ENCODE results near the gene GTF2B. TPM values are rescaled to one million over a fixed set of nuclear protein-coding genes. Genes with fewer than 3 reads are reported as not detected.
"Not testable (repeated sequence)": the region's sequence is repeated elsewhere in the genome, so short reads cannot be mapped to it uniquely, and the experiment has no call there.

Gene GTF2B, protein sequence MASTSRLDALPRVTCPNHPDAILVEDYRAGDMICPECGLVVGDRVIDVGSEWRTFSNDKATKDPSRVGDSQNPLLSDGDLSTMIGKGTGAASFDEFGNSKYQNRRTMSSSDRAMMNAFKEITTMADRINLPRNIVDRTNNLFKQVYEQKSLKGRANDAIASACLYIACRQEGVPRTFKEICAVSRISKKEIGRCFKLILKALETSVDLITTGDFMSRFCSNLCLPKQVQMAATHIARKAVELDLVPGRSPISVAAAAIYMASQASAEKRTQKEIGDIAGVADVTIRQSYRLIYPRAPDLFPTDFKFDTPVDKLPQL
- 45.5 and 49.1 TPM in 2 replicates for total RNA-seq

DNA sequence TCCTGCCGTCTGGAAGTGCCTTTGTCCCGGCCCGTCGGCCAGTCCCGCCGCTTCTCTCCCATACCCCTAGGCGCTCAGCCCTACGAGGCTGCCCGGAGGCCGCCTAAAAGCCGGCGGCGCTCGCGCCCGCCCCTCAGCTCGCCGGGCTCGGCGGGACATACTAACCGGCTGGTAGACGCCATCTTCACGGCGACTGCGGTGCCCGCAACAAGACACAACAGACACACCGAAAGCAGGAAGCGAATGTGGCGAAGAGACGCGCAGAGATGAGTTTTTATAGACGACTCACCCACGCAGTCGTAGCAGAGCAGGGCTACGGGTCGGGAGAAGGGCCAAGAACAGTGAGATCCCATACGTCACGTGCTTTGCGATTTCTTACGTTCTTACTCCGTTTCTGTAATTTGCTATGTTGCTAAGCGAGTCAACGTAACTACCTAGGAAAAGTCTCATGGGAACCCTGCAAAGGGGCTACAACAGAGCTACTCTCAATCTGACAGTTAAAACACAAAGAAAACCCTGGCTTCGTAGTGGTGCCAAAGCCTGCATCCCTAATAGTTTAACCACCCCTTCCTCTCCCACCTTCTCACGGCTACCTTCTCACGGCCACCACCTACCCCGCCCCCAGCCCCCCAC, at the start of gene GTF2B:
GTF2B (minus strand) TSS at position 250 of the 633 bp plus-strand sequence; CDS start at position 182, 68 bp downstream.
- intact Hi-C loops (cut with micrococcal nuclease): loop anchor here (1.0 to 10.0 kb wide), 6 partner anchors 24 to 1977 kb away; partner anchors contain the start of genes HS2ST1, KYAT3, PKN2 and RBMXL1
- Mint-ChIP-seq H3K27me3 (ENCODE audit: insufficient read depth) (no peaks in the 10 kb centered on the region), H3K4me1 (ENCODE audit: low read depth) (peaks cover 49% of the 10 kb centered on the region), H3K4me3 (peak within 1 kb of the TSS; percentile 92), H3K36me3 (ENCODE audit: low read depth) (peaks cover 13% of the 10 kb centered on the region), H3K9me3 (peaks cover 3% of the 10 kb centered on the region), H3K27ac (peak within 1 kb of the TSS; percentile 95)
- peak; percentile 92 for DNase-seq (ENCODE audit: low spot score)

DNA sequence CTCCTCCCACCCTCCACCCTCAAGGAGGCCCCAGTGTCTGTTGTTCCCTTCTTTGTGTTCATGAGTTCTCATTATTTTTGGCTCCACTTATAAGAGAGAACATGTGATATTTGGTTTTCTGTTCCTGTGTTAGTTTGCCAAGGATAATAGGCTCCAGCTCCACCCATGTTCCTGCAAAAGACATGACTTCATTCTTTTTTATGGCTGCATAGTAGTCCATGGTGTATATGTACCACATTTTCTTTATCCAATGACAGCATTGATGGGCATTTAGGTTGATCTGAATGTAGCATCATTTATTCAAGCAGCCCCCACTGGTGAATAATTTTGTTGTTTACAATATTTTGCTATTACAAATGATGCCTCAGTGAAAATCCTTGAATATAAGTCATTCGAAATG, 47.2 kb upstream of the GTF2B start:
- intact Hi-C loops (cut with micrococcal nuclease): loop anchor here (5.0 kb wide), 1 partner anchor 136 kb away; no protein-coding TSS in a partner anchor
- H3K4me1 Mint-ChIP-seq (ENCODE audit: low read depth); H3K4me3 Mint-ChIP-seq; DNase-seq (ENCODE audit: low spot score); H3K27me3 Mint-ChIP-seq (ENCODE audit: insufficient read depth); H3K9me3 Mint-ChIP-seq; H3K27ac Mint-ChIP-seq: not testable (repeated sequence)
- peaks cover 61% of the 10 kb centered on the region for H3K36me3 Mint-ChIP-seq (ENCODE audit: low read depth)

DNA sequence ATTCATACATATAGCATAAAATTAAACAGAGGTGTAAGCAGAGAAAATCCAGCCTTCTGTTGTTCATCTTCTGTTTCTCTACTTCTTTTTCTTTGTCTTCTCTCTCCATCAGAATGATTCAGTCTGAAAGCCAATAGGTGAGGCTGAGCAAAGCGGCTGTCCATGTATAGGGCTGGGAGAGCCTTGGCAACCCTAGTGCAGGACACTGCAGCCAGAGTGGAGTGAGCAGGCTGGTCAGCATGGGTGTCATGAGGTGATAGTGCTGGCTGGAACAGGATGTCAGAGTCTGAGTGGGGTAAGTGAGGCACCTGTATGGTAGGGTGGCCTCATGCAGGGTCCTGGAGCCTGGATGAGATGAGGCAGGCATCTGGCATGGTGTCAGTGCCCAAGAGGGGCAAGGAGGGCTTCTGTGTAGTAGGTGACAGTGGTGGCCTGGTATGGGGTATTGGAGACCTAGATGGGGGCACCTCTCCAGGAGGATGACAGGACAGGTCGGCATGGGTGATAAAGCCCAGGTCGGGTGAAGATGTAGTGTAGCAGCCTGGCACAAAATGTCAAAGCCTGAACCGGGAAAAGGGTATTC, 45.5 kb upstream of the GTF2B start:
- no peak overlapping the region for H3K4me3 Mint-ChIP-seq
- no peaks in the 10 kb centered on the region for H3K9me3 Mint-ChIP-seq
- H3K27ac Mint-ChIP-seq: no peak overlapping the region
- no peaks in the 10 kb centered on the region for H3K27me3 Mint-ChIP-seq (ENCODE audit: insufficient read depth)
- H3K4me1 Mint-ChIP-seq (ENCODE audit: low read depth): no peaks in the 10 kb centered on the region
- peaks cover 59% of the 10 kb centered on the region for H3K36me3 Mint-ChIP-seq (ENCODE audit: low read depth)
- DNase-seq (ENCODE audit: low spot score): no peak
- intact Hi-C loops (cut with micrococcal nuclease): loop anchor here (1.0 to 5.0 kb wide), 3 partner anchors 135 to 518 kb away; no protein-coding TSS in a partner anchor

DNA sequence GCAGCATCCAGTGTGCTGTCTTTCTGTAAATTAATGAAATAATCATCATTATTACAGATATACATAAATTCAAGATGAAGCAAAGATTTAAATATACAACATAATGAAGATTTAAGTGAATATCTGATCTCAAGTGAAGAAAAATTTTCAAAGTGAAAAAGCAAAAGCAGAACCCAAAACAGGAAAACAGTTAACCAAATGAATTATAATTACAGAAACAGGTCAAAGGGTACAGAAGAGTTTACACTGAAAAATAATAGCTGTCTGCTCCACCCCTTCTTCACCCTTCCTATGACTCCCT, 44.8 kb upstream of the GTF2B start:
- H3K4me3 Mint-ChIP-seq: no peak overlapping the region
- DNase-seq (ENCODE audit: low spot score): no peak
- no peaks in the 10 kb centered on the region for H3K27me3 Mint-ChIP-seq (ENCODE audit: insufficient read depth)
- H3K27ac Mint-ChIP-seq: no peak overlapping the region
- no peaks in the 10 kb centered on the region for H3K4me1 Mint-ChIP-seq (ENCODE audit: low read depth)
- H3K36me3 Mint-ChIP-seq (ENCODE audit: low read depth): peaks cover 56% of the 10 kb centered on the region
- intact Hi-C loops (cut with micrococcal nuclease): loop anchor here (1.0 to 5.0 kb wide), 3 partner anchors 134 to 519 kb away; no protein-coding TSS in a partner anchor
- H3K9me3 Mint-ChIP-seq: no peaks in the 10 kb centered on the region

DNA sequence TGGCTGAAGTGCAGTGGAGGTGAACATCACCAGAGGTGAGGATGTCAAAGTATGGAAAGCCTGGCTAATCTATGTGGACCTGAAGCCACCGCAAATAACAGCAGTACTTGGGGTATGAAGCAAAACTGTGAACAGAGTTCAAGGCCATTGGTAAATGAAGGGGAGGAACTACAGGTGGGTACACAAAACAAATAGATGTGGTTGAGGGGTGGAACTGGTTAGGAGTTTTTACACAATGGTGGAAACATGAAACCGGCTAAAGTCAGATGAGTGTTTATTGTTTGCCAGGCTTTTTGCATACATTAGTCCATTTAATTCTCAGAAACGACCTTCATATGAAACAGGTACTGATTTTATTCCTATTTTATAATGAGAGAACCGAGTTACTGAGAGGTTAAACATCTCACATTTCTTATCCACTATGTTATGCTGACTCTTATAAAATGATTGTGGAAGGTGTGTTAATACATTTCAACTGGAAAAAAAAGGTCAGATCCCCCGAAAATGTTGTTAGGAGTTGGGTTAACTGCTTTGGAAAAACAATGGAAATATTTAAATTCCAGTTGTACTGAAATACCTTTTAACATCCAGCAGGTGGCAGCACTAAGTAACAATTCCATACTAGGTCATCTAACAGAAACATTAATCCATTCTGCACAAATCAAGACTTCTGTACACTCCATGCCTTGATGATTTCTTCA, 44.3 kb upstream of the GTF2B start:
- peaks cover 54% of the 10 kb centered on the region for H3K36me3 Mint-ChIP-seq (ENCODE audit: low read depth)
- H3K9me3 Mint-ChIP-seq: no peaks in the 10 kb centered on the region
- no peak overlapping the region for H3K4me3 Mint-ChIP-seq
- H3K27ac Mint-ChIP-seq: no peak overlapping the region
- H3K27me3 Mint-ChIP-seq (ENCODE audit: insufficient read depth): no peaks in the 10 kb centered on the region
- intact Hi-C loops (cut with micrococcal nuclease): loop anchor here (1.0 to 5.0 kb wide), 3 partner anchors 133 to 520 kb away; no protein-coding TSS in a partner anchor
- H3K4me1 Mint-ChIP-seq (ENCODE audit: low read depth): no peaks in the 10 kb centered on the region
- no peak for DNase-seq (ENCODE audit: low spot score)

DNA sequence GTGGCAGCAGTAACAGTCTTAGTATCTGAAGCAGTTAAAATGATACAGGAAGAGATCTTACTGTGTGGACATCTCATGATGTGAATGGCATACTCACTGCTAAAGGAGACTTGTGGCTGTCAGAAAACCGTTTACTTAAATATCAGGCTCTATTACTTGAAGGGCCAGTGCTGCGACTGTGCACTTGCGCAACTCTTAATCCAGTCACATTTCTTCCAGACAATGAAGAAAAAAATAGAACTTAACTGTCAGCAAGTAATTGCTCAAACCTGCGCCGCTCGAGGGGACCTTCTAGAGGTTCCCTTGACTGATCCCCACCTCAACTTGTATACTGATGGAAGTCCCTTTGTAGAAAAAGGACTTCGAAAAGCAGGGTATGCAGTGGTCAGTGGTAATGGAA, 38.8 kb upstream of the GTF2B start:
- peaks cover 46% of the 10 kb centered on the region for H3K36me3 Mint-ChIP-seq (ENCODE audit: low read depth)
- H3K9me3 Mint-ChIP-seq; DNase-seq (ENCODE audit: low spot score); H3K4me1 Mint-ChIP-seq (ENCODE audit: low read depth); intact Hi-C loops (cut with micrococcal nuclease); H3K27me3 Mint-ChIP-seq (ENCODE audit: insufficient read depth); H3K4me3 Mint-ChIP-seq; H3K27ac Mint-ChIP-seq: not testable (repeated sequence)

DNA sequence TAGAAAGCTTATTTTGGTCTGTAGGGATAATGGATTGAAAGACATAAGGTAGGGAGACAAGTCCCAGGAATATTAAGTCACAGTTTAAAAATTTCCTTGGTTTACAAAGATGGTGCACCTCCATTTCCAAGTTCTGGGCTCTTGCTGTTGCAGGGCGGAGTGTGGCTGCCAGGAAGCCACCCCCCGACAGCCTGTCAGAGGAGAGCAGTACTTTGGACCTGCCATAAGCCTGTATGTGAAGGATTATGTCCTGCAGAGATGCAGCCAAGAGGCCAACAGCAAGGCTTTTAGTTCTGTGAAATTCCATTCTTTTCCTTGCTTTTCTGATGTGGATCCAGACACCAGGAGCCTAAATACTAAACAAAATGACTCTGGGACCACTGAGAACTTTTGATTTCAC, 31.9 kb upstream of the GTF2B start:
- no peaks in the 10 kb centered on the region for H3K4me1 Mint-ChIP-seq (ENCODE audit: low read depth)
- no peaks in the 10 kb centered on the region for H3K27me3 Mint-ChIP-seq (ENCODE audit: insufficient read depth)
- H3K9me3 Mint-ChIP-seq: peaks cover 10% of the 10 kb centered on the region
- peaks cover 66% of the 10 kb centered on the region for H3K36me3 Mint-ChIP-seq (ENCODE audit: low read depth)
- H3K4me3 Mint-ChIP-seq: no peak overlapping the region
- intact Hi-C loops (cut with micrococcal nuclease): no loop called here
- no peak overlapping the region for H3K27ac Mint-ChIP-seq
- DNase-seq (ENCODE audit: low spot score): no peak

DNA sequence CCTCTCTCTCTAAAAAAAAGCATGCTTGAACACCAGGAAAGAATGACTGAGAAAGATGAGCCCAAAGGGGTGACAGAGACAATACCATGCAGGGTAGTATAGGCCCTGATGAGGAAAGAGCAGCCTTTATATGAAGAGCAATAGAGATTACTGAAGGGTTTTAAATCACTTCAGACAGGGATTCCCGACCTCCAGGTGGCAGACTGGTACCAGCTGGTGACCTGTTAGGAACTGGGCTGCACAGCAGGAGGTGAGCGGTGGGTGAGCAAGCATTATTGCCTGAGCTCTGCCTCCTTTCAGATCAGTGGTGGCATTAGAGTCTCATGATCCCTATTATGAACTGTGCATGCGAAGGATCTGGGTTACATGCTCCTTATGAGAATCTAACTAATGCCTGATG, 30.8 kb upstream of the GTF2B start:
- DNase-seq (ENCODE audit: low spot score): no peak
- H3K9me3 Mint-ChIP-seq: peaks cover 20% of the 10 kb centered on the region
- H3K4me1 Mint-ChIP-seq (ENCODE audit: low read depth): peaks cover under 1% of the 10 kb centered on the region
- no peaks in the 10 kb centered on the region for H3K27me3 Mint-ChIP-seq (ENCODE audit: insufficient read depth)
- intact Hi-C loops (cut with micrococcal nuclease): no loop called here
- no peak overlapping the region for H3K4me3 Mint-ChIP-seq
- no peak overlapping the region for H3K27ac Mint-ChIP-seq
- peaks cover 64% of the 10 kb centered on the region for H3K36me3 Mint-ChIP-seq (ENCODE audit: low read depth)

DNA sequence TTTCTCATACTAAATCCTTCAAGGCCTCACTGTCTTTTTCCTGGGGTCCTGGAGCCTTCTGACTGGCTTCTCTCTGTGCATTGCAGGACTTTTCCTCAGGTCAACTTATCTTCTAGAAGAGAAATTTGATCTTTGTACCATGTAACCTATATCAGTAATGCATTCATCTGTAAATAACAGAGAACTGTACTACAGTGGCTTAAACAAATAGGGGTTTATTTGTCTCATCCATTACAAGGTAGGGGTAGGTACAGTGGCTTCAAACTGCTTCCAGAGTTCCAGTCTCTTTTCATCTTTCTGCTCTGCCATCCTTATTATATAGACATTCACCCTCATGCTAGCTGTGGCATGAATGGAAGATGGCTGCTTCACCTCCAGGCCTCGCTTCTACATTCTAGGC, 29.5 kb upstream of the GTF2B start:
- H3K27me3 Mint-ChIP-seq (ENCODE audit: insufficient read depth): no peaks in the 10 kb centered on the region

DNA sequence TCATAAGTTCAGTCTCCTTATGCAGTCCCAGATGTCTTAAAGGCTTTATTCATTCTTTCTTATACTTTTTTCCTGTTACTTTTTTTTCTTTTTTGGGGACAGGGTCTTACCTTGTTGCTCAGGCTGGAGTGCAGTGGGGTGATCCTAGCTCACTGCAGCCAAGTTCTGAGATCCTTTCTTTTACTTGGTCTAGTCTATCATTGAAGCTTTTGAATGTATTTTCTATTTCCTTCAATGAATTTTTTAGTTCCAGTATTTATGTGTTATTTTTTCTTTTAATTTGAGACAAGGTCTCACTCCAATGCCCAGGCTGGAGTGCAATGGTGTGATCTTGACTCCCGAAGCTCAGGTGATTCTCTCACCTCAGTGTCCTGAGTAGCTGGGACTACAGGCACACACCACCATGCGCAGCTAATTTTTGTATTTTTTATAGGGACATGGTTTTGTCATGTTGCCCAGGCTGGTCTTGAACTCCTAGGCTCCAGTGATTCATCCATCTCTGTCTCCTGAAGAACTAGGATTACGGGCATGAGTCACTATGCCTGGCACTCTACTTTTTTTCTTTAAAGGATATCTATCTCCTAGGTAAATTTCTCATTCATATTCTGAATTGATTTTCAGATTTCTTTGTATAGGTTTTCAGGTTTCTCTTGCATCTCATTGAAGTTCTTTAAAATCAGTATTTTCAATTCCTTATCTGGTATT, 26.1 kb upstream of the GTF2B start:
- Mint-ChIP-seq H3K9me3 (peaks cover 47% of the 10 kb centered on the region), H3K4me3 (no peak overlapping the region), H3K27me3 (ENCODE audit: insufficient read depth) (peaks cover 1% of the 10 kb centered on the region), H3K36me3 (ENCODE audit: low read depth) (peaks cover 52% of the 10 kb centered on the region), H3K4me1 (ENCODE audit: low read depth) (peaks cover 14% of the 10 kb centered on the region), H3K27ac (no peak overlapping the region)
- DNase-seq (ENCODE audit: low spot score): no peak
- intact Hi-C loops (cut with micrococcal nuclease): no loop called here

More for the DNA sequence above, 29.5 kb upstream of the GTF2B start:
- DNase-seq (ENCODE audit: low spot score): no peak
- intact Hi-C loops (cut with micrococcal nuclease): no loop called here
- H3K4me3 Mint-ChIP-seq: no peak overlapping the region
- H3K36me3 Mint-ChIP-seq (ENCODE audit: low read depth): peaks cover 73% of the 10 kb centered on the region
- H3K27ac Mint-ChIP-seq: no peak overlapping the region
- peaks cover 34% of the 10 kb centered on the region for H3K9me3 Mint-ChIP-seq
- peaks cover 14% of the 10 kb centered on the region for H3K4me1 Mint-ChIP-seq (ENCODE audit: low read depth)

DNA sequence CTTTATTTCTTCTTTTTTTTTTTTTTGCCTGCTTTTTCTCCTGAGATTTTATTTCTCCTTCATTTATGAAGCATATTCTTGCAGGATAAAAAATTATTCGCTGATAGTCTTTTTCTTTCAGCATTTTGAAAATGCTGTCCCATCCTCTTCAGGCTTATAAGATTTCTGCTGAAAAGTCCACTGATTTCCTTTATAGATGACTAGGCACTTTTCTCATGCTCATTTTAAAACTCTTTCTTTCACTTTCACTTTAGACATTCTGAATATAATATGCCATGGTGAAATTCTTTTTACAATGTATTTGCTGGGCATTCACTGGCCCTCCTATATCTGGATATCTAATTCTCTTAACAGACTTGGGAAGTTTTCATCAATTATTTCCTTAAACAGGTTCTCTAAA, 25.5 kb upstream of the GTF2B start:
- intact Hi-C loops (cut with micrococcal nuclease): no loop called here
- Mint-ChIP-seq H3K4me1 (ENCODE audit: low read depth) (peaks cover 14% of the 10 kb centered on the region), H3K27ac (no peak overlapping the region), H3K4me3 (no peak overlapping the region), H3K27me3 (ENCODE audit: insufficient read depth) (peaks cover 1% of the 10 kb centered on the region), H3K36me3 (ENCODE audit: low read depth) (peaks cover 49% of the 10 kb centered on the region), H3K9me3 (peaks cover 47% of the 10 kb centered on the region)
- no peak for DNase-seq (ENCODE audit: low spot score)

DNA sequence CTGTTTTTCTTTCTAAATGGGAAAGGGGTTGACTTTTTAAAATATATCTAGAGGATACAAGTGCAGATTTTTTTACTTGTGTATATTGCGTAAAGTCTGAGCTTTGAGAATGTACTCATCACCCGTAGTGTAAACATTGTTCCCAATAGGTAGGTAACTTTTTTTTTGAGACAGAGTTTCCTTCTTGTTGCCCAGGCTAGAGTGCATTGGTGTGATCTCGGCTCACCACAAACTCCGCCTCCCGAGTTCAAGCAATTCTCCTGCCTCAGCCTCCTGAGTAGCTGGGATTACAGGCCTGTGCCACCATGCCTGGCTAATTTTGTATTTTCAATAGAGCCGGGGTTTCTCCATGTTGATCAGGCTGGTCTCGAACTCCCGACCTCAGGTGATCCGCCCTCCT, 20.4 kb upstream of the GTF2B start:
- Mint-ChIP-seq H3K36me3 (ENCODE audit: low read depth) (peaks cover 11% of the 10 kb centered on the region), H3K4me1 (ENCODE audit: low read depth) (peaks cover 15% of the 10 kb centered on the region), H3K9me3 (peaks cover 23% of the 10 kb centered on the region)
- H3K27me3 Mint-ChIP-seq (ENCODE audit: insufficient read depth); H3K4me3 Mint-ChIP-seq; DNase-seq (ENCODE audit: low spot score); H3K27ac Mint-ChIP-seq; intact Hi-C loops (cut with micrococcal nuclease): not testable (repeated sequence)

Data from activated T-helper 1 cell treated with anti-CD3 and anti-CD28 coated beads, Interleukin-12 subunit alpha, Interleukin-12 subunit beta, Interleukin-2, Interleukin-4 antibody, amounts not matched to agents 30 ng/mL and 10 ng/mL and 1 ng/mL, durations not matched to agents 14 hours and 24 hours and 36 hours (primary cell).